Retinal pigment epithelial cell (primary cell): Measurements from ENCODE around the gene FLNB.

Source experiments
- DNase-seq: peaks from one replicate; pipeline ENCODE4 v3.0.0-alpha.2; 2010; ENCODE audit warnings: low read depth
- H3K4me3 ChIP-seq: 2 replicates; pipeline ENCODE4 v1.5.1; 2011; ENCODE audit warnings: mild to moderate bottlenecking, low read length, control low read depth, moderate library complexity
- TF ChIP-seq, protein P1 (sequence below): conservative IDR thresholded peaks from 2 replicates; pipeline ENCODE4 v1.5.1; 2011; ENCODE audit warnings: low read depth, low read length, control low read depth, inconsistent platforms

The FLNB gene

GRCh38 chr3:57961828-57962447 lies 46.3 kb upstream of the FLNB start:
- H3K4me3 ChIP-seq: no peak overlapping the region
- DNase-seq: no peak
- TF ChIP-seq, protein P1, sequence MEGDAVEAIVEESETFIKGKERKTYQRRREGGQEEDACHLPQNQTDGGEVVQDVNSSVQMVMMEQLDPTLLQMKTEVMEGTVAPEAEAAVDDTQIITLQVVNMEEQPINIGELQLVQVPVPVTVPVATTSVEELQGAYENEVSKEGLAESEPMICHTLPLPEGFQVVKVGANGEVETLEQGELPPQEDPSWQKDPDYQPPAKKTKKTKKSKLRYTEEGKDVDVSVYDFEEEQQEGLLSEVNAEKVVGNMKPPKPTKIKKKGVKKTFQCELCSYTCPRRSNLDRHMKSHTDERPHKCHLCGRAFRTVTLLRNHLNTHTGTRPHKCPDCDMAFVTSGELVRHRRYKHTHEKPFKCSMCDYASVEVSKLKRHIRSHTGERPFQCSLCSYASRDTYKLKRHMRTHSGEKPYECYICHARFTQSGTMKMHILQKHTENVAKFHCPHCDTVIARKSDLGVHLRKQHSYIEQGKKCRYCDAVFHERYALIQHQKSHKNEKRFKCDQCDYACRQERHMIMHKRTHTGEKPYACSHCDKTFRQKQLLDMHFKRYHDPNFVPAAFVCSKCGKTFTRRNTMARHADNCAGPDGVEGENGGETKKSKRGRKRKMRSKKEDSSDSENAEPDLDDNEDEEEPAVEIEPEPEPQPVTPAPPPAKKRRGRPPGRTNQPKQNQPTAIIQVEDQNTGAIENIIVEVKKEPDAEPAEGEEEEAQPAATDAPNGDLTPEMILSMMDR: peak; percentile 47

DNA sequence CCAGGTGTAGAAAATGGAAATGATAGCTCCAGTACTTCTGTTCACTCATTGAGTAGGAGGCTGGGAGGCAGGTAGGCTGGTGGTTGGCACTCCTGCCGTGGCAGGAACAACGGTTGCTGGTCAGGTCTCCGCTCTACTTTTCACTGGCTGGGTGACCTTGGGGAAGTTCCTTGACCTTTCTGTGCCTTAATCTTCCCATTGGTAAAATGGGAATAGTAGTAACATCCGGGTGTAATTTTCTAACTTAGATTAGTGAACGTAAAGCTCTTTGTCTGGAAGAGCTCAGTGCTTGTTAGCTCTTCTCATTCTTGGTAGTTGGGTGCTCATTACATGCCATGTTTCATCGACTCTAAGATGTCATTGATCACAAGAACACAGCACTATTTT lies 45.8 kb upstream of the FLNB start:
- DNase-seq: no peak
- H3K4me3 ChIP-seq: no peak overlapping the region

DNA sequence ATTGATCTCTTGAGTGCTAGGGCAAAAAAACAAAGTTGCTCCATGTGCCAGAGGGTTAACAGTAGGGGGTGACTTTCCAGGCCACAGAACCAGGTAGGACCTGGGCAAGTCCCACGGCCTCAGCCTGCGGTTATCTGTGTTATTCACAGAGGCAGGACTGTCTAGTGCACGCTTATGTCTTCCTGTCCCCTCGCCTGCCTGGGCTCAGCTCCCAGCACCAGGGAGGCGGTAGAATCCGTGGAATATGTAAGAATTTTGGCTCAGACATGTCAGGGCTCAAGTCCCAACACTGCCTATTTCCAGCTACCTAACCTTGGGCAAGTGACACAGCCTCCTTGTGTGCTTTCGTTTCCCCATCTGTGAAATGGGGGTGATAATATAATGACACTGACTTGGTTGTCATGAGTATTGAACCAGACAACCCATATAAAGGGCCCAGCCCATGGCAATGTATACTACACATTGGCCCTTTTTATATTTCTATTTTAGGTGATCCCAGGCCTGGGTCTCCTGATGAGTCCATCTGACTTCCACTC lies 44.3 kb upstream of the FLNB start:
- no peak overlapping the region for H3K4me3 ChIP-seq
- TF ChIP-seq, protein P1: no peak
- no peak for DNase-seq

More for the DNA sequence above, 45.8 kb upstream of the FLNB start:
- TF ChIP-seq, protein P1: no peak

- no peak overlapping the region for H3K4me3 ChIP-seq
- DNase-seq: no peak
- TF ChIP-seq, protein P1: no peak
Measured at GRCh38 chr3:57966829-57967228, 41.4 kb upstream of the FLNB start.

DNA sequence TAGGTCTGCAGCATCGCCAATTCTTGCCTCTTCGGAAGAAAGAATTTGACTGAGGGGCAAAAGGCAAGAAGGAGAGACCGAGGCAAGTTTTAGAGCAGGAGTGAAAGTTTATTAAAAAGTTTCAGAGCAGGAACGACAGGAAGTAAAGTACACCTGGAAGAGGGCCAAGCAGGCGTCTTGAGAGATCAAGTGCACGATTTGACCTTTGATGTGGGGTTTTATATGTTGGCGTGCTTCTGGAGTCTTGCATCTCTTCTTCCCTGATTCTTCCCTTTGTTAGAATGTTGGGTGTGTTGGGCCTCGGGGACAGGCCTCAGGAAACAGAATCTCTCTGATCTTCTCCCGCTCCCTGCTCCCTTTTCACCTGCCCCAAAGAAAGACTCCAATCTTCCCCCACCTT lies 40.6 kb upstream of the FLNB start:
- no peak for DNase-seq
- TF ChIP-seq, protein P1: no peak
- H3K4me3 ChIP-seq: no peak overlapping the region

GRCh38 chr3:57968501-57968900 lies 39.7 kb upstream of the FLNB start:
- TF ChIP-seq, protein P1: no peak
- no peak for DNase-seq
- no peak overlapping the region for H3K4me3 ChIP-seq

- no peak overlapping the region for H3K4me3 ChIP-seq
- TF ChIP-seq, protein P1: no peak
- no peak for DNase-seq
Measured at GRCh38 chr3:57971975-57972374, 36.2 kb upstream of the FLNB start.
